ENCODE data around the gene SLC8A3.

SLC8A3 gene

GRCh38 chr14:70064136-70064865 lies 124.5 kb downstream of the SLC8A3 start:
- H3K9ac ChIP-seq (ENCODE audit: insufficient read length), result no peak overlapping the region
- H3K36me3 ChIP-seq (ENCODE audit: insufficient read depth, low read length), result no peaks in the 10 kb centered on the region
- no peak overlapping the region for H3K27ac ChIP-seq
- DNase-seq (ENCODE audit: low read depth, low spot score), result no peak
- no peaks in the 10 kb centered on the region for H3K9me3 ChIP-seq (ENCODE audit: low read depth, low read length)
- no peak overlapping the region for H3K4me3 ChIP-seq
- TF ChIP-seq POLR2AphosphoS5 (IDR thresholded peaks at IDR 0.05; ENCODE audit: borderline replicate concordance, low read depth, low read length) (no peak), FOXP2 (optimal IDR thresholded peaks at IDR 0.05; ENCODE audit: control extremely low read depth, extremely low read length, insufficient read depth) (no peak)

GRCh38 chr14:70061108-70061507 lies 127.6 kb downstream of the SLC8A3 start:
- no peak overlapping the region for H3K4me3 ChIP-seq
- no peaks in the 10 kb centered on the region for H3K9me3 ChIP-seq (ENCODE audit: low read depth, low read length)
- TF ChIP-seq POLR2AphosphoS5 (IDR thresholded peaks at IDR 0.05; ENCODE audit: borderline replicate concordance, low read depth, low read length) (no peak), EZH2 (IDR thresholded peaks at IDR 0.05) (no peak), FOXP2 (optimal IDR thresholded peaks at IDR 0.05; ENCODE audit: control extremely low read depth, extremely low read length, insufficient read depth) (no peak)
- no peak for DNase-seq (ENCODE audit: low read depth, low spot score)
- H3K36me3 ChIP-seq (ENCODE audit: insufficient read depth, low read length), result no peaks in the 10 kb centered on the region
- no peak overlapping the region for H3K9ac ChIP-seq (ENCODE audit: insufficient read length)
- no peak overlapping the region for H3K27ac ChIP-seq

GRCh38 chr14:70059545-70059944 lies 129.2 kb downstream of the SLC8A3 start:
- Histone ChIP-seq H3K9me3 (ENCODE audit: low read depth, low read length) (no peaks in the 10 kb centered on the region), H3K27ac (no peak overlapping the region), H3K36me3 (ENCODE audit: insufficient read depth, low read length) (no peaks in the 10 kb centered on the region), H3K9ac (ENCODE audit: insufficient read length) (no peak overlapping the region), H3K4me3 (no peak overlapping the region)
- TF ChIP-seq FOXP2 (optimal IDR thresholded peaks at IDR 0.05; ENCODE audit: control extremely low read depth, extremely low read length, insufficient read depth) (no peak), EZH2 (IDR thresholded peaks at IDR 0.05) (no peak), POLR2AphosphoS5 (IDR thresholded peaks at IDR 0.05; ENCODE audit: borderline replicate concordance, low read depth, low read length) (no peak)
- DNase-seq (ENCODE audit: low read depth, low spot score), result no peak

- no peak for TF ChIP-seq EZH2 (IDR thresholded peaks at IDR 0.05)
- no peak for TF ChIP-seq FOXP2 (optimal IDR thresholded peaks at IDR 0.05; ENCODE audit: control extremely low read depth, extremely low read length, insufficient read depth)
- TF ChIP-seq POLR2AphosphoS5 (IDR thresholded peaks at IDR 0.05; ENCODE audit: borderline replicate concordance, low read depth, low read length), result no peak
- DNase-seq (ENCODE audit: low read depth, low spot score), result no peak
- H3K4me3 ChIP-seq, result no peak overlapping the region
Measured at GRCh38 chr14:70057519-70058136, 131.1 kb downstream of the SLC8A3 start.

GRCh38 chr14:70052990-70053389 lies 135.8 kb downstream of the SLC8A3 start:
- Histone ChIP-seq H3K27ac (no peak overlapping the region), H3K36me3 (ENCODE audit: insufficient read depth, low read length) (no peaks in the 10 kb centered on the region), H3K4me3 (no peak overlapping the region), H3K9ac (ENCODE audit: insufficient read length) (no peak overlapping the region), H3K9me3 (ENCODE audit: low read depth, low read length) (no peaks in the 10 kb centered on the region)
- no peak for DNase-seq (ENCODE audit: low read depth, low spot score)
- no peak for TF ChIP-seq EZH2 (IDR thresholded peaks at IDR 0.05)
- no peak for TF ChIP-seq POLR2AphosphoS5 (IDR thresholded peaks at IDR 0.05; ENCODE audit: borderline replicate concordance, low read depth, low read length)
- TF ChIP-seq FOXP2 (optimal IDR thresholded peaks at IDR 0.05; ENCODE audit: control extremely low read depth, extremely low read length, insufficient read depth), result no peak

More at GRCh38 chr14:70057519-70058136, 131.1 kb downstream of the SLC8A3 start:
- H3K27ac ChIP-seq, result no peak overlapping the region
- no peak overlapping the region for H3K9ac ChIP-seq (ENCODE audit: insufficient read length)
- H3K36me3 ChIP-seq (ENCODE audit: insufficient read depth, low read length), result no peaks in the 10 kb centered on the region
- H3K9me3 ChIP-seq (ENCODE audit: low read depth, low read length), result no peaks in the 10 kb centered on the region

GRCh38 chr14:70050136-70050535 lies 138.6 kb downstream of the SLC8A3 start:
- no peak for DNase-seq (ENCODE audit: low read depth, low spot score)
- H3K36me3 ChIP-seq (ENCODE audit: insufficient read depth, low read length), result no peaks in the 10 kb centered on the region
- H3K4me3 ChIP-seq, result no peak overlapping the region
- no peak for TF ChIP-seq FOXP2 (optimal IDR thresholded peaks at IDR 0.05; ENCODE audit: control extremely low read depth, extremely low read length, insufficient read depth)
- no peak for TF ChIP-seq EZH2 (IDR thresholded peaks at IDR 0.05)
- TF ChIP-seq POLR2AphosphoS5 (IDR thresholded peaks at IDR 0.05; ENCODE audit: borderline replicate concordance, low read depth, low read length), result no peak
- H3K9ac ChIP-seq (ENCODE audit: insufficient read length), result no peak overlapping the region
- H3K9me3 ChIP-seq (ENCODE audit: low read depth, low read length), result no peaks in the 10 kb centered on the region
- no peak overlapping the region for H3K27ac ChIP-seq

- Histone ChIP-seq H3K9ac (ENCODE audit: insufficient read length) (no peak overlapping the region), H3K9me3 (ENCODE audit: low read depth, low read length) (no peaks in the 10 kb centered on the region)
- no peak for TF ChIP-seq EZH2 (IDR thresholded peaks at IDR 0.05)
- no peak for TF ChIP-seq FOXP2 (optimal IDR thresholded peaks at IDR 0.05; ENCODE audit: control extremely low read depth, extremely low read length, insufficient read depth)
- no peak for TF ChIP-seq POLR2AphosphoS5 (IDR thresholded peaks at IDR 0.05; ENCODE audit: borderline replicate concordance, low read depth, low read length)
Measured at GRCh38 chr14:70049605-70050004, 139.1 kb downstream of the SLC8A3 start.

GRCh38 chr14:70048313-70048654 lies 140.5 kb downstream of the SLC8A3 start:
- TF ChIP-seq POLR2AphosphoS5 (IDR thresholded peaks at IDR 0.05; ENCODE audit: borderline replicate concordance, low read depth, low read length) (no peak), EZH2 (IDR thresholded peaks at IDR 0.05) (no peak), FOXP2 (optimal IDR thresholded peaks at IDR 0.05; ENCODE audit: control extremely low read depth, extremely low read length, insufficient read depth) (no peak)
- Histone ChIP-seq H3K9ac (ENCODE audit: insufficient read length) (no peak overlapping the region), H3K36me3 (ENCODE audit: insufficient read depth, low read length) (no peaks in the 10 kb centered on the region), H3K27ac (no peak overlapping the region), H3K4me3 (no peak overlapping the region), H3K9me3 (ENCODE audit: low read depth, low read length) (no peaks in the 10 kb centered on the region)
- no peak for DNase-seq (ENCODE audit: low read depth, low spot score)

More at GRCh38 chr14:70049605-70050004, 139.1 kb downstream of the SLC8A3 start:
- Histone ChIP-seq H3K36me3 (ENCODE audit: insufficient read depth, low read length) (no peaks in the 10 kb centered on the region), H3K4me3 (no peak overlapping the region), H3K27ac (no peak overlapping the region)
- no peak for DNase-seq (ENCODE audit: low read depth, low spot score)
